HEK293 (cell line): ENCODE data around the gene IGSF9.

Experiments used
- MZF1 ChIP-seq: fragments of 450-650 bp; formaldehyde crosslinking; IDR thresholded peaks from 2 replicates; pipeline ENCODE4 v1.5.1; 2017; ENCODE audit warnings: missing biosample characterization, missing genetic modification characterization, borderline replicate concordance
- TRIM28 ChIP-seq: IDR thresholded peaks from 2 replicates; pipeline ENCODE4 v1.6.1; 2011; ENCODE audit warnings: low read length, control low read depth, borderline replicate concordance
- ZNF707 ChIP-seq: fragments of 450-650 bp; formaldehyde crosslinking; IDR thresholded peaks from 2 replicates; pipeline ENCODE4 v1.5.1; 2016; ENCODE audit warnings: missing biosample characterization, missing genetic modification characterization
- TF ChIP-seq, protein P1 (sequence below): fragments of 450-650 bp; formaldehyde crosslinking; IDR thresholded peaks from 2 replicates; pipeline ENCODE4; 2016; ENCODE audit warnings: missing biosample characterization, missing genetic modification characterization
- TF ChIP-seq, protein P2 (sequence below): fragments of 450-650 bp; formaldehyde crosslinking; IDR thresholded peaks from 2 replicates; pipeline ENCODE4 v1.5.1; 2016; ENCODE audit warnings: missing biosample characterization, missing genetic modification characterization
- TF ChIP-seq, protein P3 (sequence below): fragments of 450-650 bp; formaldehyde crosslinking; IDR thresholded peaks from 2 replicates; pipeline ENCODE4 v1.5.1; 2016; ENCODE audit warnings: missing biosample characterization, missing genetic modification characterization
- TF ChIP-seq, protein P4 (sequence below): fragments of 450-650 bp; formaldehyde crosslinking; IDR thresholded peaks from 2 replicates; pipeline ENCODE4 v1.5.1; 2016; ENCODE audit warnings: missing biosample characterization, missing genetic modification characterization
- TF ChIP-seq, protein P5 (sequence below): fragments of 450-650 bp; formaldehyde crosslinking; IDR thresholded peaks from 2 replicates; pipeline ENCODE4 v1.5.1; 2016; ENCODE audit warnings: missing biosample characterization, missing genetic modification characterization, low read depth
- TF ChIP-seq, protein P6 (sequence below): fragments of 450-650 bp; formaldehyde crosslinking; IDR thresholded peaks from 2 replicates; pipeline ENCODE4 v1.5.1; 2016; ENCODE audit warnings: missing biosample characterization, missing genetic modification characterization

DNA sequence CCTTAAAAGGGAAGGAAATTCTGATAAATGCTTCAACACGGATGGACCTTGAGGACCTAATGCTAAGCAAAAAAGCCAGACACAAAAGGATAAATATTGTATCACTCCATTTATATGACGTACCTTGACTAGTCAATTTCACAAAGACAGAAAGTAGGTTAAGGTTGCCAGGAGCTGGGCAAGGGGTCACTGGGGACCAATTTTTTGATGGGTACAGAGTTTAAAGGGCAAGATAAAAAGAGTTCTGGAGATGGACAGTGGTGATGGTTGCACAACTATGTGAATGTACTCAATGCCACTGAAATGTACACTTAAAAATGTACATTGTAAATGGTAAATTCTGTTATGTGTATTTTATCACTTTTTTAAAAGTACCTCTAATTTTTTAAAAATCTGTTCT is 40.7 kb upstream of the IGSF9 start:
- TF ChIP-seq, protein P1, sequence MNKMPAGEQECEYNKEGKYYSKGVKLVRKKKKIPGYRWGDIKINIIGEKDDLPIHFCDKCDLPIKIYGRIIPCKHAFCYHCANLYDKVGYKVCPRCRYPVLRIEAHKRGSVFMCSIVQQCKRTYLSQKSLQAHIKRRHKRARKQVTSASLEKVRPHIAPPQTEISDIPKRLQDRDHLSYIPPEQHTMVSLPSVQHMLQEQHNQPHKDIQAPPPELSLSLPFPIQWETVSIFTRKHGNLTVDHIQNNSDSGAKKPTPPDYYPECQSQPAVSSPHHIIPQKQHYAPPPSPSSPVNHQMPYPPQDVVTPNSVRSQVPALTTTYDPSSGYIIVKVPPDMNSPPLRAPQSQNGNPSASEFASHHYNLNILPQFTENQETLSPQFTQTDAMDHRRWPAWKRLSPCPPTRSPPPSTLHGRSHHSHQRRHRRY: no peak
- TF ChIP-seq, protein P2, sequence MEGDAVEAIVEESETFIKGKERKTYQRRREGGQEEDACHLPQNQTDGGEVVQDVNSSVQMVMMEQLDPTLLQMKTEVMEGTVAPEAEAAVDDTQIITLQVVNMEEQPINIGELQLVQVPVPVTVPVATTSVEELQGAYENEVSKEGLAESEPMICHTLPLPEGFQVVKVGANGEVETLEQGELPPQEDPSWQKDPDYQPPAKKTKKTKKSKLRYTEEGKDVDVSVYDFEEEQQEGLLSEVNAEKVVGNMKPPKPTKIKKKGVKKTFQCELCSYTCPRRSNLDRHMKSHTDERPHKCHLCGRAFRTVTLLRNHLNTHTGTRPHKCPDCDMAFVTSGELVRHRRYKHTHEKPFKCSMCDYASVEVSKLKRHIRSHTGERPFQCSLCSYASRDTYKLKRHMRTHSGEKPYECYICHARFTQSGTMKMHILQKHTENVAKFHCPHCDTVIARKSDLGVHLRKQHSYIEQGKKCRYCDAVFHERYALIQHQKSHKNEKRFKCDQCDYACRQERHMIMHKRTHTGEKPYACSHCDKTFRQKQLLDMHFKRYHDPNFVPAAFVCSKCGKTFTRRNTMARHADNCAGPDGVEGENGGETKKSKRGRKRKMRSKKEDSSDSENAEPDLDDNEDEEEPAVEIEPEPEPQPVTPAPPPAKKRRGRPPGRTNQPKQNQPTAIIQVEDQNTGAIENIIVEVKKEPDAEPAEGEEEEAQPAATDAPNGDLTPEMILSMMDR (tag by site-specific recombination): no peak
- TF ChIP-seq MZF1 (tag by site-specific recombination): no peak
- TF ChIP-seq, protein P3, sequence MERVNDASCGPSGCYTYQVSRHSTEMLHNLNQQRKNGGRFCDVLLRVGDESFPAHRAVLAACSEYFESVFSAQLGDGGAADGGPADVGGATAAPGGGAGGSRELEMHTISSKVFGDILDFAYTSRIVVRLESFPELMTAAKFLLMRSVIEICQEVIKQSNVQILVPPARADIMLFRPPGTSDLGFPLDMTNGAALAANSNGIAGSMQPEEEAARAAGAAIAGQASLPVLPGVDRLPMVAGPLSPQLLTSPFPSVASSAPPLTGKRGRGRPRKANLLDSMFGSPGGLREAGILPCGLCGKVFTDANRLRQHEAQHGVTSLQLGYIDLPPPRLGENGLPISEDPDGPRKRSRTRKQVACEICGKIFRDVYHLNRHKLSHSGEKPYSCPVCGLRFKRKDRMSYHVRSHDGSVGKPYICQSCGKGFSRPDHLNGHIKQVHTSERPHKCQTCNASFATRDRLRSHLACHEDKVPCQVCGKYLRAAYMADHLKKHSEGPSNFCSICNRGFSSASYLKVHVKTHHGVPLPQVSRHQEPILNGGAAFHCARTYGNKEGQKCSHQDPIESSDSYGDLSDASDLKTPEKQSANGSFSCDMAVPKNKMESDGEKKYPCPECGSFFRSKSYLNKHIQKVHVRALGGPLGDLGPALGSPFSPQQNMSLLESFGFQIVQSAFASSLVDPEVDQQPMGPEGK (tag by site-specific recombination): no peak
- TF ChIP-seq TRIM28: no peak
- TF ChIP-seq ZNF707 (tag by site-specific recombination): no peak
- TF ChIP-seq, protein P4, sequence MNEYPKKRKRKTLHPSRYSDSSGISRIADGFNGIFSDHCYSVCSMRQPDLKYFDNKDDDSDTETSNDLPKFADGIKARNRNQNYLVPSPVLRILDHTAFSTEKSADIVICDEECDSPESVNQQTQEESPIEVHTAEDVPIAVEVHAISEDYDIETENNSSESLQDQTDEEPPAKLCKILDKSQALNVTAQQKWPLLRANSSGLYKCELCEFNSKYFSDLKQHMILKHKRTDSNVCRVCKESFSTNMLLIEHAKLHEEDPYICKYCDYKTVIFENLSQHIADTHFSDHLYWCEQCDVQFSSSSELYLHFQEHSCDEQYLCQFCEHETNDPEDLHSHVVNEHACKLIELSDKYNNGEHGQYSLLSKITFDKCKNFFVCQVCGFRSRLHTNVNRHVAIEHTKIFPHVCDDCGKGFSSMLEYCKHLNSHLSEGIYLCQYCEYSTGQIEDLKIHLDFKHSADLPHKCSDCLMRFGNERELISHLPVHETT (tag by site-specific recombination): no peak
- TF ChIP-seq, protein P5, sequence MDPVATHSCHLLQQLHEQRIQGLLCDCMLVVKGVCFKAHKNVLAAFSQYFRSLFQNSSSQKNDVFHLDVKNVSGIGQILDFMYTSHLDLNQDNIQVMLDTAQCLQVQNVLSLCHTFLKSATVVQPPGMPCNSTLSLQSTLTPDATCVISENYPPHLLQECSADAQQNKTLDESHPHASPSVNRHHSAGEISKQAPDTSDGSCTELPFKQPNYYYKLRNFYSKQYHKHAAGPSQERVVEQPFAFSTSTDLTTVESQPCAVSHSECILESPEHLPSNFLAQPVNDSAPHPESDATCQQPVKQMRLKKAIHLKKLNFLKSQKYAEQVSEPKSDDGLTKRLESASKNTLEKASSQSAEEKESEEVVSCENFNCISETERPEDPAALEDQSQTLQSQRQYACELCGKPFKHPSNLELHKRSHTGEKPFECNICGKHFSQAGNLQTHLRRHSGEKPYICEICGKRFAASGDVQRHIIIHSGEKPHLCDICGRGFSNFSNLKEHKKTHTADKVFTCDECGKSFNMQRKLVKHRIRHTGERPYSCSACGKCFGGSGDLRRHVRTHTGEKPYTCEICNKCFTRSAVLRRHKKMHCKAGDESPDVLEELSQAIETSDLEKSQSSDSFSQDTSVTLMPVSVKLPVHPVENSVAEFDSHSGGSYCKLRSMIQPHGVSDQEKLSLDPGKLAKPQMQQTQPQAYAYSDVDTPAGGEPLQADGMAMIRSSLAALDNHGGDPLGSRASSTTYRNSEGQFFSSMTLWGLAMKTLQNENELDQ (tag by site-specific recombination): no peak
- TF ChIP-seq, protein P6, sequence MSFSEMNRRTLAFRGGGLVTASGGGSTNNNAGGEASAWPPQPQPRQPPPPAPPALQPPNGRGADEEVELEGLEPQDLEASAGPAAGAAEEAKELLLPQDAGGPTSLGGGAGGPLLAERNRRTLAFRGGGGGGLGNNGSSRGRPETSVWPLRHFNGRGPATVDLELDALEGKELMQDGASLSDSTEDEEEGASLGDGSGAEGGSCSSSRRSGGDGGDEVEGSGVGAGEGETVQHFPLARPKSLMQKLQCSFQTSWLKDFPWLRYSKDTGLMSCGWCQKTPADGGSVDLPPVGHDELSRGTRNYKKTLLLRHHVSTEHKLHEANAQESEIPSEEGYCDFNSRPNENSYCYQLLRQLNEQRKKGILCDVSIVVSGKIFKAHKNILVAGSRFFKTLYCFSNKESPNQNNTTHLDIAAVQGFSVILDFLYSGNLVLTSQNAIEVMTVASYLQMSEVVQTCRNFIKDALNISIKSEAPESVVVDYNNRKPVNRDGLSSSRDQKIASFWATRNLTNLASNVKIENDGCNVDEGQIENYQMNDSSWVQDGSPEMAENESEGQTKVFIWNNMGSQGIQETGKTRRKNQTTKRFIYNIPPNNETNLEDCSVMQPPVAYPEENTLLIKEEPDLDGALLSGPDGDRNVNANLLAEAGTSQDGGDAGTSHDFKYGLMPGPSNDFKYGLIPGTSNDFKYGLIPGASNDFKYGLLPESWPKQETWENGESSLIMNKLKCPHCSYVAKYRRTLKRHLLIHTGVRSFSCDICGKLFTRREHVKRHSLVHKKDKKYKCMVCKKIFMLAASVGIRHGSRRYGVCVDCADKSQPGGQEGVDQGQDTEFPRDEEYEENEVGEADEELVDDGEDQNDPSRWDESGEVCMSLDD: no peak
